ENCODE results near the gene COPS7A. TPM values are rescaled to one million over a fixed set of nuclear protein-coding genes. Genes with fewer than 3 reads are reported as not detected.

The COPS7A gene
- total RNA-seq, 2 donors from 2014 or later, result 33.3 to 47.6 TPM

GRCh38 chr12:6757028-6757690 lies 33.3 kb downstream of the COPS7A start:
- no peaks in the 10 kb centered on the region for H3K27me3 ChIP-seq
- H3K27ac ChIP-seq, result no peak overlapping the region
- intact Hi-C loops (cut with DNase I), result no loop called here
- no peak for DNase-seq
- H3K9me3 ChIP-seq, result no peaks in the 10 kb centered on the region
- peaks cover 6% of the 10 kb centered on the region for H3K4me1 ChIP-seq
- H3K9ac ChIP-seq (ENCODE audit: low read depth in 2 of 2, low read length in 2 of 2), result no peak overlapping the region
- no peaks in the 10 kb centered on the region for H3K36me3 ChIP-seq
- no peak overlapping the region for H3K4me3 ChIP-seq
- TF ChIP-seq, protein P1, sequence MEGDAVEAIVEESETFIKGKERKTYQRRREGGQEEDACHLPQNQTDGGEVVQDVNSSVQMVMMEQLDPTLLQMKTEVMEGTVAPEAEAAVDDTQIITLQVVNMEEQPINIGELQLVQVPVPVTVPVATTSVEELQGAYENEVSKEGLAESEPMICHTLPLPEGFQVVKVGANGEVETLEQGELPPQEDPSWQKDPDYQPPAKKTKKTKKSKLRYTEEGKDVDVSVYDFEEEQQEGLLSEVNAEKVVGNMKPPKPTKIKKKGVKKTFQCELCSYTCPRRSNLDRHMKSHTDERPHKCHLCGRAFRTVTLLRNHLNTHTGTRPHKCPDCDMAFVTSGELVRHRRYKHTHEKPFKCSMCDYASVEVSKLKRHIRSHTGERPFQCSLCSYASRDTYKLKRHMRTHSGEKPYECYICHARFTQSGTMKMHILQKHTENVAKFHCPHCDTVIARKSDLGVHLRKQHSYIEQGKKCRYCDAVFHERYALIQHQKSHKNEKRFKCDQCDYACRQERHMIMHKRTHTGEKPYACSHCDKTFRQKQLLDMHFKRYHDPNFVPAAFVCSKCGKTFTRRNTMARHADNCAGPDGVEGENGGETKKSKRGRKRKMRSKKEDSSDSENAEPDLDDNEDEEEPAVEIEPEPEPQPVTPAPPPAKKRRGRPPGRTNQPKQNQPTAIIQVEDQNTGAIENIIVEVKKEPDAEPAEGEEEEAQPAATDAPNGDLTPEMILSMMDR (IDR thresholded peaks at IDR 0.05), result no peak

- intact Hi-C loops (cut with DNase I), result no loop called here
- no peak overlapping the region for H3K4me3 ChIP-seq
- peaks cover 5% of the 10 kb centered on the region for H3K4me1 ChIP-seq
- TF ChIP-seq, protein P1 (IDR thresholded peaks at IDR 0.05), result no peak
- H3K27me3 ChIP-seq, result no peaks in the 10 kb centered on the region
- no peaks in the 10 kb centered on the region for H3K9me3 ChIP-seq
- H3K9ac ChIP-seq (ENCODE audit: low read depth in 2 of 2, low read length in 2 of 2), result no peak overlapping the region
- DNase-seq, result no peak
- no peaks in the 10 kb centered on the region for H3K36me3 ChIP-seq
- no peak overlapping the region for H3K27ac ChIP-seq
Observed at GRCh38 chr12:6758506-6759095, 34.8 kb downstream of the COPS7A start.

DNA sequence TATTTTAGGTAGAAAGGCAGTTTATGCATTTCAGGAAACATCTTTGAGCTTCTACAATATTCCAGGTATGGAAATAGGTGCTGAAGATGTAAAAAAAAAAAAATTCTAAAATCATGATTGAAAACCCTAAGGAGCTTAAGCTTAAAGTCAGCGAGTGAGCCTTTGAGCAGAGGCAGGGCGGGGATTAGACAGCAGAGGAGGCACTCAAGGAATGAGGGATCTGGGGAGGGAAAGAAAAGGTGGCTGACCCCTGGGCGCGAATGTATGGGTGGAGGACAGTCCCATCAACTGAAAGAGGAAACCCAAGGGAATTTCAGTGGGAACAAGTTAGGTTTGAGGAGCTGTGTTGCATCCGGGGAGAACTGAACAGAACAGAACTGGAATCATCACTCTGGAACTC lies 35.9 kb downstream of the COPS7A start:
- H3K4me1 ChIP-seq, result peaks cover 1% of the 10 kb centered on the region
- no peaks in the 10 kb centered on the region for H3K27me3 ChIP-seq
- no peak overlapping the region for H3K4me3 ChIP-seq
- H3K9me3 ChIP-seq, result no peaks in the 10 kb centered on the region
- no peak overlapping the region for H3K27ac ChIP-seq
- DNase-seq, result no peak
- intact Hi-C loops (cut with DNase I), result no loop called here
- no peak overlapping the region for H3K9ac ChIP-seq (ENCODE audit: low read depth in 2 of 2, low read length in 2 of 2)
- TF ChIP-seq, protein P1 (IDR thresholded peaks at IDR 0.05), result no peak
- no peaks in the 10 kb centered on the region for H3K36me3 ChIP-seq

DNA sequence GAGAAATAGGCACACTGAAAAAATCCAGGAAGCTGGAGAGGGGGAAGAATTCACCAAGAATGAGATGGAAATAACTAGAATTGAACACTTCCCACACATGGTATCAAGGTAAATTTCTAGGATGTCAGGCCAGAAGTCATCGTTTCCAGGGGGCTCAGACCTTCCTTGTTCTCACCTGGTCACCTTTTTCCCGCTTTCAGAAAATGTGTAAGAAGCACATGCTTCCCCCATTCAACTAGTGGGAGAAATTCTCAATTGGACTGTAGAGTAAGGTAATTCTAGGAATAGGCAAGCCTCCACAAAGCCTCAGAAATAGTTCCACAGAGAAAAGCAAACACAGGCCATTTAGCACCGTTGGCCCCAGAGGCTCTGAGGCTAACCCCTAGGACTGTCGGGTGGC lies 39.5 kb downstream of the COPS7A start:
- Histone ChIP-seq H3K4me3 (no peak overlapping the region), H3K9ac (ENCODE audit: low read depth in 2 of 2, low read length in 2 of 2) (peak overlapping the region in 1 of 2 donors; percentile 7), H3K36me3 (no peaks in the 10 kb centered on the region), H3K27me3 (no peaks in the 10 kb centered on the region), H3K4me1 (peaks cover 15% of the 10 kb centered on the region), H3K9me3 (no peaks in the 10 kb centered on the region), H3K27ac (peak overlapping the region; percentile 83)
- TF ChIP-seq, protein P1 (IDR thresholded peaks at IDR 0.05), result no peak
- DNase-seq, result no peak
- intact Hi-C loops (cut with DNase I), result no loop called here

DNA sequence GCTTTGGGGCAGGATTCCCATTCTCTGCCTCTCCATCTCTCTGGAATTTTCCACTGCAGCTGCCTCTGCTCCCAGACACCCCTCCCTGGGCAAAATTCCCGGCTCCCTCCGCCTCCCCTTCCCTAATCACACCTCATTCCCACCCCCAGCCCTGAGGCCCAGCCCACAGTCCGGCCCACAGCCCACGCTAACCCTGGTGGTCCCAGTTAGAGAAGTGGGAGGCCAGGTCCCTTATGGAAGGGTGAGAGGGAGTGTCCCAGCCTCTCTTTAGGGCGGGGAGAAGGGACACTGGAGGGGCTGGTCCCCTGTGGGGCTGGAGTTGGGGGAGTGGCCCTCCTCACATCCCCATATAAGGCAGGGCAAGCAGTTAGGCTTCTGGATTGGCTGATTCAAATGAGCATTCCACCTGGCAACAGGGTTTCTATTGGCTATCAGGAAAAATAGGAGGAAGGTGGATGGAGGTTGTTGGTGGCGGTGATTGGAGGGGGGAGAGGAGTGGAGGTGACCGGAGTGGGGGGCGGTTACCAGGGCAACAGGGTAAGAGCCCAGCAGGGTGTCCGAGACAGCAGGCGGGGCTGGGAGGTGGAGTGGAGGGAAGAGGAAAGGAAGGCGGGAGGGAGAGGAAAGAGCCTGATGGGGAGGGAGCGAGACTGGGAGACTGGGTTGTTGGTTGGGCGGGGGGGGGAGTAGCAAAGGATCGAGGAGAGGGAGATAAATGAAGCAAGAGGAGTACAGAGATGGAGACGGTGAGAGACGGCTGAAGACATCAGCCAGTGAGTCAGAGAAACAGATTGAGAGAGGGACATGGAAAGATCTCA lies 40.4 kb downstream of the COPS7A start:
- Histone ChIP-seq H3K4me3 (no peak overlapping the region), H3K27ac (peak overlapping the region; percentile 83), H3K9ac (ENCODE audit: low read depth in 2 of 2, low read length in 2 of 2) (peak overlapping the region in 1 of 2 donors; percentile 7), H3K36me3 (no peaks in the 10 kb centered on the region), H3K27me3 (no peaks in the 10 kb centered on the region), H3K9me3 (no peaks in the 10 kb centered on the region), H3K4me1 (peaks cover 15% of the 10 kb centered on the region)
- intact Hi-C loops (cut with DNase I), result no loop called here
- peak; percentile 91 for DNase-seq
- TF ChIP-seq, protein P1 (IDR thresholded peaks at IDR 0.05), result no peak

Measured in colonic mucosa (tissue), 4 donors.